ENCODE data around the gene KCNH3. TPM values are rescaled to one million over a fixed set of nuclear protein-coding genes. Genes with fewer than 3 reads are reported as not detected.

Gene KCNH3
- total and polyA plus RNA-seq, 2 donors (not counting 3 experiments of a cell fraction or from before 2014, with no cell fraction given) = 0.13 to 0.14 TPM

GRCh38 chr12:49552014-49552413 lies 13.2 kb downstream of the KCNH3 start:
- peaks cover 6% of the 10 kb centered on the region for H3K4me1 ChIP-seq (ENCODE audit: control insufficient read depth, extremely low read depth, insufficient read depth, low read length)
- H3K79me2 ChIP-seq (ENCODE audit: control insufficient read depth, insufficient read depth, low read length) = no peaks in the 10 kb centered on the region
- no peaks in the 10 kb centered on the region for H3K9me1 ChIP-seq (replicated peaks; ENCODE audit: control insufficient read depth, extremely low read depth, insufficient read depth, low read length)
- no peak overlapping the region for H3K4me2 ChIP-seq (ENCODE audit: insufficient read depth, low read length)
- intact Hi-C loops (cut with micrococcal nuclease) = no loop called here
- H3K27ac ChIP-seq (ENCODE audit: insufficient read depth, low read depth, low read length) = no peak overlapping the region
- BruUV-seq (replicated peaks) = no TSS peak
- CTCF ChIA-PET = interaction anchor here (1.3 to 6.9 kb wide), 5 partner anchors 14 to 221 kb away, joined by 4 to 89 read pairs (median 14); partner anchors contain the start of gene KCNH3
- POLR2A ChIA-PET = no interaction called here
- peaks cover 0 to 5% of the 10 kb centered on the region in 2 experiments for H3K27me3 ChIP-seq (ENCODE audit: control insufficient read depth in 2 of 2, insufficient read depth in 2 of 2, low read length in 2 of 2)
- no peaks in the 10 kb centered on the region for H3K9me3 ChIP-seq (replicated peaks; ENCODE audit: control insufficient read depth, insufficient read depth, low read length)
- dilution Hi-C loops (cut with MboI; ENCODE audit: extremely low pct_ligation_motif_present, low sequenced_read_pairs) = no loop called here
- H3K36me3 ChIP-seq (ENCODE audit: control insufficient read depth in 2 of 2, extremely low read depth in 1 of 2, insufficient read depth in 2 of 2, low read length in 2 of 2) = peaks cover 0 to 3% of the 10 kb centered on the region in 2 experiments
- FAIRE-seq = no peak
- DNase-seq (ENCODE audit: low read depth, low spot score) = no peak
- H4K20me1 ChIP-seq (replicated peaks; ENCODE audit: control insufficient read depth, extremely low read depth, insufficient read depth, low read length) = no peaks in the 10 kb centered on the region
- H3K9ac ChIP-seq (replicated peaks; ENCODE audit: extremely low read depth, insufficient read depth, low read length) = no peak overlapping the region
- H2AFZ ChIP-seq (ENCODE audit: low read depth, low read length) = no peak overlapping the region
- H3K4me3 ChIP-seq (replicated peaks in 1 of 3; ENCODE audit: insufficient read depth in 1 of 3, low read depth in 1 of 3, low read length in 3 of 3) = no peak overlapping the region
- no peak for TF ChIP-seq GATA2 (IDR thresholded peaks at IDR 0.05; ENCODE audit: insufficient read depth, insufficient read length, low read depth, low read length)
- no peak for TF ChIP-seq FOS (IDR thresholded peaks at IDR 0.05; ENCODE audit: borderline replicate concordance, insufficient read depth, low read length)
- TF ChIP-seq JUN (IDR thresholded peaks at IDR 0.05; ENCODE audit: borderline replicate concordance, insufficient read depth, insufficient read length, low read depth) = no peak
- no peak for TF ChIP-seq POLR2A (IDR thresholded peaks at IDR 0.05; ENCODE audit: low read depth, low read length)
- TF ChIP-seq EZH2 (IDR thresholded peaks at IDR 0.05; ENCODE audit: borderline replicate concordance, low read depth, low read length, severe bottlenecking) = no peak
- TF ChIP-seq, protein P1, sequence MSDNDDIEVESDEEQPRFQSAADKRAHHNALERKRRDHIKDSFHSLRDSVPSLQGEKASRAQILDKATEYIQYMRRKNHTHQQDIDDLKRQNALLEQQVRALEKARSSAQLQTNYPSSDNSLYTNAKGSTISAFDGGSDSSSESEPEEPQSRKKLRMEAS (IDR thresholded peaks at IDR 0.05; ENCODE audit: insufficient read depth, insufficient read length) = no peak
- no peak for TF ChIP-seq CTCF (IDR thresholded peaks at IDR 0.05; ENCODE audit: extremely low read depth in 1 of 2, insufficient read depth in 1 of 2, low read depth in 1 of 2, low read length in 2 of 2)
- no peak for TF ChIP-seq POLR2AphosphoS5 (IDR thresholded peaks at IDR 0.05; ENCODE audit: insufficient read depth, low read depth, low read length)
- no peak for TF ChIP-seq MYC (IDR thresholded peaks at IDR 0.05; ENCODE audit: low read depth, low read length)

All from endothelial cell of umbilical vein (primary cell).